ENCODE measurements around the gene EHBP1L1.
"Not testable (repeated sequence)": the region's sequence is repeated elsewhere in the genome, so short reads cannot be mapped to it uniquely, and the experiment has no call there.

Gene EHBP1L1

GRCh38 chr11:65636108-65637031 lies 60.5 kb downstream of the EHBP1L1 start:
- no peak for DNase-seq (ENCODE audit: low read depth, low spot score)

- DNase-seq (ENCODE audit: low read depth, low spot score) = no peak
These were observed 61.2 kb downstream of the EHBP1L1 start for GRCh38 chr11:65637032-65637557.

- peak; percentile 75 for DNase-seq (ENCODE audit: low read depth, low spot score)
These were observed 62.1 kb downstream of the EHBP1L1 start, which contains the start of gene SIPA1 for GRCh38 chr11:65637794-65638419. Gene SIPA1, plus strand, starts transcription at chr11:65638101. Its CDS starts 2,821 bp downstream, at chr11:65640922.

GRCh38 chr11:65639228-65639597 lies 63.4 kb downstream of the EHBP1L1 start:
- not testable (repeated sequence) for DNase-seq (ENCODE audit: low read depth, low spot score)

GRCh38 chr11:65639623-65640482 lies 64.0 kb downstream of the EHBP1L1 start:
- no peak for DNase-seq (ENCODE audit: low read depth, low spot score)

GRCh38 chr11:65640483-65641296 lies 64.8 kb downstream of the EHBP1L1 start:
- no peak for DNase-seq (ENCODE audit: low read depth, low spot score)

- DNase-seq (ENCODE audit: low read depth, low spot score) = no peak
These were observed 65.6 kb downstream of the EHBP1L1 start for GRCh38 chr11:65641297-65642013.
